ENCODE results near the gene ZNF641.

The ZNF641 gene

GRCh38 chr12:48350249-48351021 lies at the start of gene ZNF641:
ZNF641 (minus strand) TSS chr12:48350919; CDS start chr12:48348090, 2,829 bp downstream.
- DNase-seq: peak; percentile 90

DNA sequence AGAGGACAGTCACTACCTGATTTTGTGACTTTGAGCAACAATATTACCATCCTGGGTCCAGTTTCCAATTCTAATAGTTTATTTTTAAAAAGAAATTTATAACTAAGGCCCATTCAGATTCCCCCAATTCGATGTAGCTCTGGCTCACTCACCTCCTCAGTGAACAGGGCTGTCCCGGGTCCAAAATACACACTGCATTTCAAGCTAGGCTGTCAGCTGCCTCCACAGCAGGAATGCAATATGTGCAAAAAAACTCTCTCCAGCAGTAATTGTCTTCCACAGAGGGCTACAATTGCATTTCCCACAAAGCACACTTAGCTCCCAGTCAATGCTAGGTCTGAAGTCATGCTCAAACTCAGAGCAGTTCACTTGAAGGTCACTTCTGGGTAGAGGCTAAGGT lies 39.3 kb upstream of the ZNF641 start:
- DNase-seq: no peak

GRCh38 chr12:48389409-48389808 lies 38.7 kb upstream of the ZNF641 start:
- no peak for DNase-seq

DNA sequence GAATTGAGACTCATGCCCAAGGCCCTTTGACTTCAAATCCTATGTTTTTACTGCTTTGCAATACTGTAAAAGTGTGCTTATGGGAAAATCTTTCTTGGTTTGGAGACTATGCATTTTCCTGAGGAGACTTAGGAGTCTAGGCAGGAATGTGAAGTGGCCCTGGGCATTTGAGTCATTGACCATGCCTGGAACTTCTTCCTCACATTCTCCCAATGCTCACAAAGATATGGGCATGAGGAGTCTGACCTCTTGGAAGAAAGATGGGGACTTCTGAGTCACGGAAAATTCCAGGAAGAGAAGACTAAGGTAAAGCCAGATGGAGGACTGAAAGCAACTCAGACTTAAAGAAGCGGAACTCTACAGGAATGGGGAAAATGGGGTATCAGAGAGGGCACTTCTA lies 38.2 kb upstream of the ZNF641 start:
- no peak for DNase-seq

- no peak for DNase-seq
Measured at GRCh38 chr12:48388460-48388859, 37.7 kb upstream of the ZNF641 start.

- DNase-seq: no peak
Measured at GRCh38 chr12:48380596-48380995, 29.9 kb upstream of the ZNF641 start.

DNA sequence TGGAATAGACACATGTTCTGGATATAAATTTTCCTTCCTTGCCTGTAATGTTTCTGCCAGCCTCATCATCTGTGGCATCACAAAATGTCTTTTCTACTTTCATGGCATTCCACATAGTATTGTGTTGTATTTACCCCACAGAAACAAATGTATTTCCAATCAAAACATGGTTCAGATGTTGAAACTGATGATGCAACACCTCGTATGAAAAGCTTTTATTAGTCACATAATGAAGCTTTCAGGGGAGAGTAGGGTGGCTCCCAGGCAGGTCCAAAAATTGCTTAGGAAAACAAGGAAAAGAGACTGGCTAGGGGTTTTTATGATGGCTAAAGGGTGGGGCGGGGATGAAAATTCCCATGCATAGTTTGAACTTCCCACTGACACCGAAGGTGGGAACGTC lies 29.1 kb upstream of the ZNF641 start:
- no peak for DNase-seq

GRCh38 chr12:48377646-48378045 lies 26.9 kb upstream of the ZNF641 start:
- no peak for DNase-seq

- no peak for DNase-seq
Measured at GRCh38 chr12:48374164-48374563, 23.4 kb upstream of the ZNF641 start.

- DNase-seq: no peak
Measured at GRCh38 chr12:48366131-48366530, 15.4 kb upstream of the ZNF641 start.

- DNase-seq: no peak
Measured at GRCh38 chr12:48361664-48362339, 11.1 kb upstream of the ZNF641 start.

GRCh38 chr12:48358937-48359513 lies 8.3 kb upstream of the ZNF641 start:
- no peak for DNase-seq

DNA sequence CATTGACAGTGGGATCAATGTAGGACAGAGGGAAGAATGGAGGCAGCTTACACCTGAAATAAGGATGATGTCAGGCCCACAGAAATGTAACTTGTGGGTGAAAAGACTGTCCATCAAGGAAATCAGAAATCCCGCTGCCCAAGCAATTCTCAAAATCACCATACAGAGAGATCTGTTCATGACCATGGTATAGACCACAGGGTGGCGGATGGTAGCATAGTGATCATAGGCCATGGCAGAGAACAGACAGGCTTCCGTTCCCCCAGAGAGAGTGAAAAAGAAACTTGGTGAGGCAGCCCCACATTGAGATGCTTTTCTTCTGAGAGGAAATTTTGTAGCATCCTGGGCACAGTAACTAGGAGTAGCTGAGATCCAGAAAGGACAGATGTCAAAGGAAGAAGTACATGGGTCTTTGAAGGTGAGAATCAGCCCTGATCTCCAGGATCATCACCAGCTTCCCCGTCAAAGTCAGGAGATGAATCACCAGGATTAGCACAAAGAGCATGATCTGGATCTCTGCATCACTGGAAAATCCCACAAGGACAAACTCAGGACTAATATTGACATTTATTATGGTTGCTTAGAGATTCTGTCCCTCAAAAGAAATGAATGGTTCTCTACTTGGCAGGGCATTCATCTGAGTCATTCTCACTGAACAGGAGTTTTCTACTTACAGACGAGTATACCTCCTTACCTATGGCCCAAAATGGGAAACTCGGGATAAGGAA lies 5.5 kb upstream of the ZNF641 start:
- DNase-seq: no peak

- peak; percentile 96 for DNase-seq
Measured at GRCh38 chr12:48352157-48352760, 1.5 kb upstream of the ZNF641 start.

DNA sequence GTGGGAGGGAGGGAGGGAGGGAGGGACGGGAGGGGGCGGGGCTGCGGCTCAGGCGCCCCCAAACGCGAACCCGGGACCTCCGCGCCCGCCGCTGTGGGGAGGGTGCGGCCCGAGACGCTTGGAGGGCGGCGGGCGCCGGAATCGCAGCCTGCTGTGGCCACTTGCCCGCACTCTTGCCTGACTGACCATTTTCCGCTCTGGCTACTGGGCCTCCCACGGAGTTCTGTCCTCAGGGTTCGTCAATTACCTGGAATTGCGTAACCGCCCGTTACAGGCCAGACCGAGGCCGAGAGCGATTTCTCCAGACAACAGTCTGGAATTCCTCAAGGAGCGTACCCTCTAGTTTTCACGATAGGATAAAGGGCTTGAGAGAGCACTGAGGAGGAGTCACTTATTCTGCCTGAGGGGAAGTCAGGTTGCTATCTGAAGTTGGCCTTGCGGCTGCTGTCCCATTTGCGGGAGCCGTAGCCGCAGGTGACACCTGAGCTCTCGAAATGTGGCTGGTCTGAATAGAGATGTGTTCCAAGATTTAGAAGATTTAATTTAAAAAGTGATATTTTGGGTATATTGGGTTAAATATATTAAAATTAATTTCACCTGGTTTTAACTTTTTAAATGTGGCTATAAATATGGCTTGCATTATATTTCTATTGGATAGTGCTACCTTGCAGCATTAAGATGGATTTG lies 446 bp upstream of the ZNF641 start:
- DNase-seq: no peak

GRCh38 chr12:48349471-48349870 lies 1.2 kb downstream of the ZNF641 start:
- no peak for DNase-seq

DNA sequence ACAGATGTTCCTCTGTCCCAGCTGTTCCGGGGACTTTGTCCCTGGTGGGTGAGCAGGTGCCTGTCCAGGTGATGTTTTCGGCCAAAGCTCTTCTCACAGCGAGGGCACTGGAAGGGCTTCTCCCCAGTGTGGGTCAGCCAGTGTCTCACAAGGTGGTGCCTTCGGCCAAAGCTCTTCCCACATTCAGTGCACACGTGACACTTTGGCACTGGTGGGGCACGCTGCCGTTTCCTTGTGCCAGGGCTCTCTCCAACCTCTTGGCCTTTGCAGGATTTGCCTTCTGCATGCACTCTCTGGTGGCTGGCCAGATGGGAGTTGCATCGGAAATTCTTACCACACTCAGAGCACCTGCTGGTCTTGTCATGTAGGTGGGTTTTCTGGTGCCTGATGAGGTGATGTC lies 7.7 kb downstream of the ZNF641 start:
- DNase-seq: no peak

DNA sequence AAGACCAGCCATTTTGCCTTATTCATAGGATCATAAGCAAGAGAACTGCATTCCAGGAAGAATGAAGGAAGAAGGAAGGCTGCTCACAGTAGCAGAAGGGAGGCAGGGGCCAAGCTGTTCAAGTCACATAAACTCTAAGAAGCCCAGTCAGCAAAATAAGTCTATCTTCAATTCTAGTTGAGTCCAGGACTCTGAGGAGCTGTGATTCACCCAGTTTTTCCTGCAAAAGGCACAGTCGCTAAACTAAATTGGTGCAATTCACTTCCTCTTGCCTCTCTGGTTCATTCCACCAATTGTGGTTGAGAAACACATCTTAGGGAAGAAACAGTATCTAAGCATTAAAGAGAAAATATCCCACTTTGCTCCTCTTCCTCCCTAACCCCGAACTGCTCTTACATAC lies 9.8 kb downstream of the ZNF641 start:
- DNase-seq: no peak

- no peak for DNase-seq
Measured at GRCh38 chr12:48339442-48340117, 11.1 kb downstream of the ZNF641 start.

- peak; percentile 30 for DNase-seq
Measured at GRCh38 chr12:48336564-48336963, 14.2 kb downstream of the ZNF641 start.

GRCh38 chr12:48336061-48336460 lies 14.7 kb downstream of the ZNF641 start:
- DNase-seq: peak; percentile 25

GRCh38 chr12:48334808-48335207 lies 15.9 kb downstream of the ZNF641 start:
- DNase-seq: peak; percentile 41
